Muscle of leg (tissue), 11 donors: Measurements from ENCODE around the gene PPAN. TPM values are rescaled to one million over a fixed set of nuclear protein-coding genes. Genes with fewer than 3 reads are reported as not detected.

ENCODE experiments used
- DNase-seq: peaks from one replicate; pipeline ENCODE4 v3.0.0; 2013
- H3K27ac ChIP-seq: one replicate; pipeline ENCODE4 v1.5.1; 2013; ENCODE audit warnings: mild to moderate bottlenecking, low read length, control low read depth
- H3K27me3 ChIP-seq: one replicate; pipeline ENCODE4 v1.6.1; 2013; ENCODE audit warnings: low read length; ENCODE audit not compliant: control insufficient read depth, insufficient read depth
- H3K36me3 ChIP-seq: one replicate; pipeline ENCODE4 v1.6.1; 2013; ENCODE audit warnings: low read length; ENCODE audit not compliant: control insufficient read depth, insufficient read depth
- H3K4me1 ChIP-seq: one replicate; pipeline ENCODE4 v1.6.1; 2013; ENCODE audit warnings: low read length; ENCODE audit not compliant: control insufficient read depth, insufficient read depth
- H3K4me3 ChIP-seq: one replicate; pipeline ENCODE4 v1.5.1; 2013; ENCODE audit warnings: low read length, control low read depth
- H3K9me3 ChIP-seq: replicated peaks from 2 replicates; pipeline ENCODE4 v1.6.1; 2013; ENCODE audit warnings: low read depth, low read length; ENCODE audit not compliant: control insufficient read depth
- WGBS: methylation state at CpG from one replicate; pipeline ENCODE4 v1.1.5; 2013; ENCODE audit warnings: missing lambda C conversion rate; ENCODE audit not compliant: insufficient coverage; 5-methylcytosine and 5-hydroxymethylcytosine counted together
- polyA plus RNA-seq, 8 donors: library from polyadenylated mRNA; unstranded; fragments of 120-200 nt; gene quantifications; one replicate each; pipeline versions ENCODE4 v1.2.1 to v1.2.3, GENCODE V29; 2013; ENCODE audit warnings: inconsistent platforms in 1 of 8, low replicate concordance in 1 of 8; ENCODE audit not compliant: insufficient read length in 8 of 8, insufficient read depth in 1 of 8
- total RNA-seq: library from RNA; stranded (reverse); fragments of 120-200 nt; gene quantifications from one replicate; pipeline ENCODE4 v1.2.4, GENCODE V29; 2013

PPAN gene
- total and polyA plus RNA-seq, 9 donors = 17.6 to 32.7 (median 29.1) TPM

DNA sequence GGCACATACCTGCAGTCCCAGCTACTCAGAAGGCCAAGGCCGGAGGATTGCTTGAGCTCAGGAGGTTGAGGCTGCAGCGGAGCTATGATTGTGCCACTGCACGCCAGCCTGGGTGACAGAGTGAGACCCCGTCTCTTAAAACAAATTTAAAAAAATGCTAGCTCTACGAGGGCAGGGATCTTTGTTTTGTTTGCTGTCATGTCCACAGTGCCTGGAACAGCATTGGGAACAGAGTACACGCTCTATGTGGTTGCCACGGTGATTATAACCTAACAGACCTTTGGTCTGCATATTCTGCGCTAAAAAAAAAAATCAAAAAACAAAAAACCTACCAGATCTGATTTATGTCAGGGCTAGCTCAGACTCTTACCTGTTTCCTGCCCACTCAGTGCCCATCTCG lies 22.3 kb upstream of the PPAN start:
- peaks cover 8% of the 10 kb centered on the region for H3K27me3 ChIP-seq
- H3K27ac ChIP-seq = no peak overlapping the region
- peaks cover 11% of the 10 kb centered on the region for H3K4me1 ChIP-seq
- H3K36me3 ChIP-seq = peaks cover 2% of the 10 kb centered on the region
- DNase-seq = no peak
- WGBS = 75% methylated on average over 9 of the region's 9 CpGs
- H3K4me3 ChIP-seq = no peak overlapping the region
- H3K9me3 ChIP-seq = no peaks in the 10 kb centered on the region

DNA sequence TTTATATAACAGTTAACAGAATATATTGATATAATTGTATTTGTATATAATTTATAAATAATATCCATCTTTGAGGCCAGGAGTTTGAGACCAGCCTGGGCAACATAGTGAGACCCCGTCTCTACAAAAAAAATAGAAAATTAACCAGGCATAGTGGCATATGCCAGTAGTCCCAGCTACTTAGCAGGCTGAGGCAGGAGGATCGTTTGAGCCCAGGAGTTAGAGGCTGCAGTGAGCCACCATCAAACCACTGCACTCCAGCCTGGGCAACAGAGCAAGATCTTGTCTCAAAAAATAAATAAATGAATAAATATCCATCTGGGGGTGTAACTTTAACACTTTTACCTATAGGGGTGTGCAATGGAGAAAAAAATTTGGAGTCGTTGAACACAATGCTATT lies 21.4 kb upstream of the PPAN start:
- WGBS = no CpG with 5 or more reads among the region's 3 CpGs
- H3K4me1 ChIP-seq = peaks cover 11% of the 10 kb centered on the region
- no peaks in the 10 kb centered on the region for H3K9me3 ChIP-seq
- no peak overlapping the region for H3K4me3 ChIP-seq
- H3K27ac ChIP-seq = no peak overlapping the region
- no peak for DNase-seq
- H3K36me3 ChIP-seq = peaks cover 10% of the 10 kb centered on the region
- peaks cover 8% of the 10 kb centered on the region for H3K27me3 ChIP-seq

DNA sequence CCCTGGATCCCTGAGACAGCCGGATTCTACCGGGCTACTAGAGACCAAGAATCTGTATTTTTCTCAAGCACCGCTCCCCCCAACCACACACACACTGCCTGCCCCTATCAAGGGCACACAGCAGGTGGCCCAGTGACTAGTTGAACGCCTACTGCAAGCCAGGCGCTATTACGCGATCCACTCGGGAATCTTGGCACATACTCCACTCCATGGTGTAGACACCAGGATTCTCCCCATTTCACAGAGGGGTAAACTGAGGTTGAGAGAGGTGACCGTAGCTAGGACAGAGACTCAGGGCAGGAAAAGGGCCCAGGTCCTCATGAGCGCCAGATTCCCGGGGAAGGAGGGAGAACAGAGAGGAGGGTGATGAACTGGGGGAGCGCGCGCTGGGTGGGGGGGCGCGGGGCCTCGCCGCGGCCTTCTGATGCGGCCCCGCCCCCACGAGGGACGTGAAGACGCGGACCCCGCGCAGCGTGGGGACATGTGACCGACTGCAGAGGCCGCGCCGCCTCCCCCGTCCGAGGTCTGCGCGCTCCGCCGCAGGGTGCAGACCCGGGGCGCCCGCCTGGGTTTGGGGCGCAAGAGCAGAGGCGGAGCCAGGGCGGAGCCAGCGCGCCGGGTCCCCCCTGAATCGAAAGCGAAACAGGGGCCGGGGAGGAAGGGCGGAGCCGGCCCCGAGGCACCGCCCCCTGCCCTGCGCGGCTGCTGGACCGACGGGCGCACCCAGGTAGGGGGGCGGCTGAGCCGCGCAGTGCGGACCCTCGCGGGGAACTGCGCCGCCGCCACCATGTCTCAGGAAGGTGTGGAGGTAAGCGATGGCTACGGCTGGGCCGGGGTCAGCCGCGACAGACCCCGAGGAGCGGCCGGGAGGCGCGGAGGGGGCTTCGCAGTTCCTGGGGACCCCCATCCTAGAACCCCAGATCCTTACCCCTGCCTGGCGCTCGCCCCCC lies 20.2 kb upstream of the PPAN start, which contains the start of gene SHFL:
Gene SHFL (plus strand): TSS at position 677 of the 950 bp plus-strand sequence. CDS start 111 bp downstream, at position 788.
- DNase-seq = peak; percentile 85
- Histone ChIP-seq H3K4me3 (peak within 1 kb of the TSS; percentile 84), H3K36me3 (peaks cover 16% of the 10 kb centered on the region), H3K27me3 (peaks cover 8% of the 10 kb centered on the region), H3K9me3 (no peaks in the 10 kb centered on the region), H3K4me1 (peaks cover 11% of the 10 kb centered on the region), H3K27ac (peak within 1 kb of the TSS; percentile 81)
- 4% methylated on average over 68 of the region's 81 CpGs for WGBS

DNA sequence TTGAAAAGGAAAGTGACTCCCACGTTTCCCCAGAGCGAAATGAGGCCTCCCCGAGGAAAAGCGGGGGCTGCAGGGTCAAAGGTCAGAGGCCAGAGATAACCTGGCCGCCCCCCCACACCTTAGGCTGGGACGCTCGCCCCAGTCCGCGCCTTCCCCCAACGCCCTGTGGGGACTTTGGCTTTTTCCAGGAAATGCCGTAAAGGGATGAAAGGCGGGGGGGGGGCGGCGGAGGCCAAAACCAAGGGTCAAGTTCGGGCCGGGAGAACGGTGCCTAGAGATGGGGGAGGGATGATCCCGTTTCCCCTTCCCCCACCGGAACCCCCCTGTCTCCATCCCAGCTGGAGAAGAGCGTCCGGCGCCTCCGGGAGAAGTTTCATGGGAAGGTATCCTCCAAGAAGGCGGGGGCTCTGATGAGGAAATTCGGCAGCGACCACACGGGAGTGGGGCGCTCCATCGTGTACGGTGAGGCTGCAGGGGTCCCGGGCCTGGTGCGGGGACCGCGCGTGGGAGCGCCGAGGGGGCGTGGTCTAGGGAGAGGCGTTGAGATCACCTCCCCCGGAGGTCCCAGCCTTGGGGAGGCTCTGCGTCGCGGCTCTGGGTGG lies 19.5 kb upstream of the PPAN start:
- peak overlapping the region; percentile 84 for H3K4me3 ChIP-seq
- peak overlapping the region; percentile 81 for H3K27ac ChIP-seq
- H3K36me3 ChIP-seq = peaks cover 20% of the 10 kb centered on the region
- peaks cover 11% of the 10 kb centered on the region for H3K4me1 ChIP-seq
- 2% methylated on average over 22 of the region's 43 CpGs for WGBS
- H3K27me3 ChIP-seq = peaks cover 8% of the 10 kb centered on the region
- peak; percentile 53 for DNase-seq
- no peaks in the 10 kb centered on the region for H3K9me3 ChIP-seq

DNA sequence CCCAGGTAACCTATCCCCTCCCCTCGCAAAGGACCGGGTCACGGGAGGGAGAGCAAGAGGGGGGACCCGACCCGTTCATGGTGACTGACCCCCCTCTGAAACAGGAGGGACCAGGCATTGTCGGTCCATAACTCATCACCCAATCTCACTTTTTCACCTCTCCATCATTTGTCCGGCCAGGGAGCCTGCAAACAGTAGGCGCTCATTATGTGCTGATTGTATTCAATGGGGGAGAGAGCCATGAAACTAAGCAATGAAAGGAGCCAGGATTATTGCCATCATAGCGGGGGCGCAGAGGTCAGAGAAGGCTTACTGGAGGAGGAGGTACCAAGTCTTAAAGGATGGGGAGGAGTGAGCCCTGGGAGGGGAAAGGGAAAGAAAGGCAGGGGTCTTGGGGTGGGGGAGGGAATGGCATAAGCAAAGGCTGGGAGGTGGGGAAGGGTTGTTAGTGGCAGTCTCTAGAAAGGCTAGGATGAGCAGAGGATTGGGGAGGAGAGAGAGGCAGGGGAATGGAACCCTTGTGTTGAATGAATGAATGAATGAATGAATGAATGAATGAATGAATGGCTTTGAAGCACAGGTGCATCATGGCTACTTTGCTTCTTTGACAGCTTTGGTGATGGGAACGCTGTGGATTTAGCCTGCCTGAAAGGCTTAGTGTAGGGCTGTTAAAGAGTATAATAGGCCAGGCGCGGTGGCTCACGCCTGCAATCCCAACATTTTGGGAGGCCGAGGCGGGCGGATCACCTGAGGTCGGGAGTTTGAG lies 18.7 kb upstream of the PPAN start:
- WGBS = 71% methylated on average over 11 of the region's 18 CpGs
- Histone ChIP-seq H3K4me1 (peaks cover 11% of the 10 kb centered on the region), H3K27ac (peak overlapping the region; percentile 81), H3K4me3 (peak overlapping the region; percentile 84), H3K27me3 (peaks cover 8% of the 10 kb centered on the region), H3K36me3 (peaks cover 27% of the 10 kb centered on the region), H3K9me3 (no peaks in the 10 kb centered on the region)
- no peak for DNase-seq

DNA sequence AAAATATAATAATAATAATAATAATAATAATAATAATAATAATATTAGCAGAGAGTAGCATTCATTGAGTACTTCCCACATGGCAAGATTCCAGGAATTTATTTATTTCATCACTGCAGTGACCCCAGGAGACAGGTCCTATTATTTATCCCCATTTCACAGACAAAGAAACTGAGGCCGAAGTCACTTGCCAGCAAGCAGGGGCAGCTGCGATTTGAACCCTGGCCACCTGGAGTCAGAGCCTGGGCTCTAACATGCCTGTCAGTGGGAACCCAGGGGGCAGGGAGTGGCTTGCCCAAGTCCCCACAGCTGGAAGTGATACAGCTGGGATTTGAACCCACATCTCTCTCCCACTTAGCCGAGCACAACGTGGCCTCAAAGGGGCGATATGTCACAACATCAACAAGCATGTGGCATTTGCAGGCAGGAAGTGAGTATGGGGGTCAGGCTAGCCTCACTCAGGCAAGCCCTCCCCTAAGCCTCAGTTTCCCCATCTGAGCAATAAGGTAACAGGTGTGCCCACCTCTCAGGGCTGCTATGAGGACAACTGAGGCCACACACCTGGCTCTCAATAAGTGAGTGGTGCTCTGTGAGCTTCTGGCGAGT lies 17.1 kb upstream of the PPAN start:
- Histone ChIP-seq H3K4me1 (peaks cover 11% of the 10 kb centered on the region), H3K36me3 (peaks cover 37% of the 10 kb centered on the region), H3K27me3 (peaks cover 8% of the 10 kb centered on the region), H3K9me3 (no peaks in the 10 kb centered on the region), H3K4me3 (no peak overlapping the region), H3K27ac (no peak overlapping the region)
- 73% methylated on average over 6 of the region's 6 CpGs for WGBS
- DNase-seq = no peak

DNA sequence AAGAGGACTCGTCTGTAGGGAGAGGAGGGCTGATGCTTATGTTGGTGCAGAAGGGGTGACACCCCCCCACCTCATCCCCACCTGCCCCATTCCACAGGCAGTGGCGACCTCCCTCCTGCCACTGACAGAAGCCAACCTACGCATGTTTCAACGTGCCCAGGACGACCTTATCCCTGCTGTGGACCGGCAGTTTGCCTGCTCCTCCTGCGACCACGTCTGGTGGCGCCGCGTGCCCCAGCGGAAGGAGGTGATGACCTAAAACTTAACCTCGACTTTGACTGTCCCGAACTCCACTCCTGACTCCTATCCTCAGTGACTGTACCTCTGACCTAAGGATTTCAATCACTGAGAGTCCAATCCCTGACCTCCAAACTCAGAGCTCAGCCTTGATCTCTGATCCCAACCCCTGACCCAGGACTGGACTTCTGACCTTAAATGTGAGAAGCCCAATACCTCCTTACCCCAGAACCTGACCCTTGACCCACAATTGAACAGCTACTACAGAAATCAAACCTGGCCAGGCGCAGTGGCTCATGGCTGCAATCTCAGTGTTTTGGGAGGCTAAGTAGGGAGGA lies 16.3 kb upstream of the PPAN start:
- H3K27ac ChIP-seq = no peak overlapping the region
- H3K4me1 ChIP-seq = peaks cover 11% of the 10 kb centered on the region
- no peak overlapping the region for H3K4me3 ChIP-seq
- peaks cover 8% of the 10 kb centered on the region for H3K27me3 ChIP-seq
- DNase-seq = no peak
- no peaks in the 10 kb centered on the region for H3K9me3 ChIP-seq
- 70% methylated on average over 13 of the region's 15 CpGs for WGBS
- H3K36me3 ChIP-seq = peaks cover 37% of the 10 kb centered on the region

DNA sequence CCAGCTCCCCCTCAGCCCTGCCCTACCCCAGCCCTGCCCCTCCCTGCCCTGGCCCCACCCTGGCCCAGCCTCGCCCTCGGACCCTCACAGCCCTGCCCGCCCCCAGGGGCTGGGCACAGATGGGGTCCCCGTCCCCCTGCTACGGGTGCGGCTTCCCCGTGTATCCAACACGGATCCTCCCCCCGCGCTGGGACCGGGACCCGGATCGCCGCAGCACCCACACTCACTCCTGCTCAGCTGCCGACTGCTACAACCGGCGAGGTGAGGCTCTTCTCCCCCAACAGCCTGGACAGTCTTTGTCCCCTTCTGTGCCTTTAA lies 14.8 kb upstream of the PPAN start:
- H3K36me3 ChIP-seq = peaks cover 37% of the 10 kb centered on the region
- no peak overlapping the region for H3K4me3 ChIP-seq
- 91% methylated on average over 15 of the region's 17 CpGs for WGBS

DNA sequence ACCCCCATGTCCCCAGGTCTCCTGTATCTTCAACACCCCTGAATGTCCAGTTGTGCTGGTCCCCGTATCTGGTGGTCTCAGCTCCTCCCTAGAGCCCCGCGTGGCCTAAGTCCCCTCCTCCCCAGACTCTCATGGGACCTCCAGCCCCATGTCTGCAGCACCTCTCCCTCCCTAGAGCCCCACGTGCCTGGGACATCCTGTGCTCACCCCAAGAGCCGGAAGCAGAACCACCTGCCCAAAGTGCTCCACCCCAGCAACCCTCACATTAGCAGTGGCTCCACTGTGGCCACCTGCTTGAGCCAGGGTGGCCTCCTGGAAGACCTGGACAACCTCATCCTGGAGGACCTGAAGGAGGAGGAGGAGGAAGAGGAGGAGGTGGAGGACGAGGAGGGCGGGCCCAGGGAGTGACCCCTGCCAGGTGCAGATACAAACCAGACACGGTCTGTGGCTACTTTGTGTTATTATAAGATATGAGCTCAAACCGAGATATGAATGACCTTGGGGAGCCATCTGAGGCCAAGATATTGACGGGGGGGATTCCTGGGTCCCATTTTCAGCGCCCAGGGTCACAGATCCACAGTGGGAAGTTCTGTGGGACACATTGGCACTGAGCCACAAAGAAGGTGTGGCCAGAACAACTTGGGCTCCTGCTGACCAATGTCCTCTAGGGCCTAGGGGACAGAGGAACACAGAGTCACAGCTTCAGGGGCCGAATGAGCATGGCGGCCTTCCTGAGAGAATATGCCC lies 14.1 kb upstream of the PPAN start:
- DNase-seq = no peak
- H3K9me3 ChIP-seq = no peaks in the 10 kb centered on the region
- peaks cover 14% of the 10 kb centered on the region for H3K4me1 ChIP-seq
- no peak overlapping the region for H3K27ac ChIP-seq
- WGBS = 75% methylated on average over 13 of the region's 13 CpGs
- peaks cover 36% of the 10 kb centered on the region for H3K36me3 ChIP-seq
- H3K4me3 ChIP-seq = no peak overlapping the region
- H3K27me3 ChIP-seq = no peaks in the 10 kb centered on the region

More for the DNA sequence above, 14.8 kb upstream of the PPAN start:
- H3K4me1 ChIP-seq = peaks cover 9% of the 10 kb centered on the region
- H3K27ac ChIP-seq = no peak overlapping the region
- no peak for DNase-seq
- no peaks in the 10 kb centered on the region for H3K9me3 ChIP-seq
- peaks cover 3% of the 10 kb centered on the region for H3K27me3 ChIP-seq
